ENCODE results near the gene CACNA1E. TPM values are rescaled to one million over a fixed set of nuclear protein-coding genes. Genes with fewer than 3 reads are reported as not detected.

The CACNA1E gene
- total RNA-seq, 6 donors from 2014 or later = 0.17 to 1.4 (median 0.51) TPM

DNA sequence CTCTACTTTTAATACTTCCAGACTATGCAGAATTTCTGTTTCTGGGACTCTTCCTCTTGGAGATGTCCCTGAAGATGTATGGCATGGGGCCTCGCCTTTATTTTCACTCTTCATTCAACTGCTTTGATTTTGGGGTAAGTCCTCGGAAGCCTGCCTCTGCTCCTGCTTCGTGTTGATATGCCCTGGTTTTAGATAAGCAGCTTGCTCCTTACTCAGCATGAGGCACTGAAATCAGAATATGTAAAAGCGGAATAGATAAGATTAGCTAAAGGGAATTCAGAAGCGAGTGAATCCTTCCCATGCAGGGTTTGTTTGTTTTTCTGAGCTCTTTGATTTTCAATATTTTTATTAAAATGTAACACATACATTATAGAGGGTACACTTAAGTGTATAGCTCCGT, 234.7 kb downstream of the CACNA1E start:
- TF ChIP-seq POLR2AphosphoS5 (IDR thresholded peaks at IDR 0.05) (no peak), EP300 (IDR thresholded peaks at IDR 0.05) (no peak), POLR2A (IDR thresholded peaks at IDR 0.05) (no peak)
- TF ChIP-seq, protein P1, sequence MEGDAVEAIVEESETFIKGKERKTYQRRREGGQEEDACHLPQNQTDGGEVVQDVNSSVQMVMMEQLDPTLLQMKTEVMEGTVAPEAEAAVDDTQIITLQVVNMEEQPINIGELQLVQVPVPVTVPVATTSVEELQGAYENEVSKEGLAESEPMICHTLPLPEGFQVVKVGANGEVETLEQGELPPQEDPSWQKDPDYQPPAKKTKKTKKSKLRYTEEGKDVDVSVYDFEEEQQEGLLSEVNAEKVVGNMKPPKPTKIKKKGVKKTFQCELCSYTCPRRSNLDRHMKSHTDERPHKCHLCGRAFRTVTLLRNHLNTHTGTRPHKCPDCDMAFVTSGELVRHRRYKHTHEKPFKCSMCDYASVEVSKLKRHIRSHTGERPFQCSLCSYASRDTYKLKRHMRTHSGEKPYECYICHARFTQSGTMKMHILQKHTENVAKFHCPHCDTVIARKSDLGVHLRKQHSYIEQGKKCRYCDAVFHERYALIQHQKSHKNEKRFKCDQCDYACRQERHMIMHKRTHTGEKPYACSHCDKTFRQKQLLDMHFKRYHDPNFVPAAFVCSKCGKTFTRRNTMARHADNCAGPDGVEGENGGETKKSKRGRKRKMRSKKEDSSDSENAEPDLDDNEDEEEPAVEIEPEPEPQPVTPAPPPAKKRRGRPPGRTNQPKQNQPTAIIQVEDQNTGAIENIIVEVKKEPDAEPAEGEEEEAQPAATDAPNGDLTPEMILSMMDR (IDR thresholded peaks at IDR 0.05) = no peak
- Histone ChIP-seq H3K9me3 (no peaks in the 10 kb centered on the region), H3K4me3 (no peak overlapping the region), H3K27me3 (no peaks in the 10 kb centered on the region), H3K36me3 (no peaks in the 10 kb centered on the region), H3K27ac (no peak overlapping the region), H3K4me1 (no peaks in the 10 kb centered on the region)
- ATAC-seq (ENCODE audit: low FRiP score in 2 of 2) (no peak), DNase-seq (no peak)
- WGBS, 2 donors = 58 to 59% methylated on average over 6 of the region's 6 CpGs

DNA sequence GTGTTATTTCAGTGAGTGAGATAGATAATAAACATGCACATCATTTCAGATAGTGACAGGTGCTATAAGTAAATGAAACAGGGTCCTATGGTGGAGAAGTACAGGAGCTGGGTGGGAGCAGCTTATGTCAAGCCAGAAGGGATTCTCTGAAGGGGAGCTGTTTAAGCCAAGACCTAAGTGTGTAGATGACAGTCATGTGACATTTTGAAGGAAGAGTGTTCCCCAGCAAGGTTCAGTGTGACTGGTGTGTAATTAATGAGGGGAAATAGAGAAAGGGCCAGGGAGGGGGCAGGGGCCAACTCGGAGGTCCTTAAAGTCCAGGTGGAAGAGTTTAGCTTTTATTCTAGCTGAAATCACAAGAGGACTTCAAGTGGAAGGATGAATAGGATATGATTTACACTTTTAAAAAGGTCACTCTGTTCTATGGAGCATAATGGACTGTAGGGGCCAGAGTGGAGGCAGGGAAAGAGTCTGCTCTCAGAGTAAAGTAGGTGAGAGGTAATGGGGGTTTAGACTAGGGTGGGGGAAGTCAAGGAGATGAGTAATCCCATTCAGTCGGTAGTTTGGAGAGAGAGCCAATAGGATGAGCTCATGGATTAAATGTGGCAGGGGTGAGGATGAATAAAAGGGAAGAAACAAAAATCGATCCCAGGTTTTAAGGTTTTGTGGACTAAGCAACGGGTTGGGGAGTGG, 243.1 kb downstream of the CACNA1E start:
- Histone ChIP-seq H3K27ac (no peak overlapping the region), H3K4me3 (no peak overlapping the region), H3K4me1 (no peaks in the 10 kb centered on the region), H3K27me3 (no peaks in the 10 kb centered on the region), H3K9me3 (no peaks in the 10 kb centered on the region), H3K36me3 (no peaks in the 10 kb centered on the region)
- TF ChIP-seq POLR2A (IDR thresholded peaks at IDR 0.05) (no peak), EP300 (IDR thresholded peaks at IDR 0.05) (no peak), POLR2AphosphoS5 (IDR thresholded peaks at IDR 0.05) (no peak)
- TF ChIP-seq, protein P1 (IDR thresholded peaks at IDR 0.05) = no peak
- WGBS, 2 donors = 48 to 57% methylated on average over 4 of the region's 4 CpGs
- ATAC-seq (ENCODE audit: low FRiP score in 2 of 2) (no peak), DNase-seq (no peak)

DNA sequence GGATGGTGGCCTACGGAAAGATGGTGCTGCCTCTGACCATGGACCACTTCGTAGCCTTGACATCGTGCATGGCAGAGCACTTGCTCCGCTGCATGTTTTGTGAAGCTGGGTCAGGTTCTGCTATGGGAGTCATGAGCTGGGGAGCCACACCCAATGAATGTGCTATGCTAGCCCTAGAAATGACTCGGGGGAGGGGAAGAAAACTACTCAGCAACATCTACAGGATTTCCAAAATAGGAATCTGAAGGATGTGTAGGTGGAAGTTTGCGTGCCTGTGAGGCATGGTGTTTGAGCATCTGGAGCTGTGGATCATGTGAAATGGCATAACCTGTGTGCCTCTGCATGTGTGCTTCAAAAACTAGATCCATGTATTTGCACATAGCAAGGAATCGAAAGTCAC, 247.3 kb downstream of the CACNA1E start:
- Histone ChIP-seq H3K27ac (no peak overlapping the region), H3K4me3 (no peak overlapping the region), H3K36me3 (no peaks in the 10 kb centered on the region), H3K4me1 (no peaks in the 10 kb centered on the region), H3K27me3 (no peaks in the 10 kb centered on the region), H3K9me3 (no peaks in the 10 kb centered on the region)
- ATAC-seq (ENCODE audit: low FRiP score in 2 of 2) (no peak), DNase-seq (no peak)
- WGBS, 2 donors = 92% methylated on average over 7 of the region's 7 CpGs
- TF ChIP-seq, protein P1 (IDR thresholded peaks at IDR 0.05) = no peak
- no peak for TF ChIP-seq EP300 (IDR thresholded peaks at IDR 0.05)
- no peak for TF ChIP-seq POLR2A (IDR thresholded peaks at IDR 0.05)
- no peak for TF ChIP-seq POLR2AphosphoS5 (IDR thresholded peaks at IDR 0.05)

DNA sequence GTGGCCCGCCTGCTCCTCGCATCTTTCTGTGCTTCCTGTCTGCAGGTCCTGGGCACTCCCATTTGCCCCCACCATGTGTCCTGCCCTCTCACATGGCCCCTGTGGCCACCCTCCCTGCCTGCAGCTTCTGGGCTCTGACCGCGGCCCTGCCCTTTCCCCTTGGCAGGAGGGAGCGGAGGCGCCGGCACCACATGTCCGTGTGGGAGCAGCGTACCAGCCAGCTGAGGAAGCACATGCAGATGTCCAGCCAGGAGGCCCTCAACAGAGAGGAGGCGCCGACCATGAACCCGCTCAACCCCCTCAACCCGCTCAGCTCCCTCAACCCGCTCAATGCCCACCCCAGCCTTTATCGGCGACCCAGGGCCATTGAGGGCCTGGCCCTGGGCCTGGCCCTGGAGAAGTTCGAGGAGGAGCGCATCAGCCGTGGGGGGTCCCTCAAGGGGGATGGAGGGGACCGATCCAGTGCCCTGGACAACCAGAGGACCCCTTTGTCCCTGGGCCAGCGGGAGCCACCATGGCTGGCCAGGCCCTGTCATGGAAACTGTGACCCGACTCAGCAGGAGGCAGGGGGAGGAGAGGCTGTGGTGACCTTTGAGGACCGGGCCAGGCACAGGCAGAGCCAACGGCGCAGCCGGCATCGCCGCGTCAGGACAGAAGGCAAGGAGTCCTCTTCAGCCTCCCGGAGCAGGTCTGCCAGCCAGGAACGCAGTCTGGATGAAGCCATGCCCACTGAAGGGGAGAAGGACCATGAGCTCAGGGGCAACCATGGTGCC, 249.1 kb downstream of the CACNA1E start:
- DNase-seq (peak in 1 of 2 donors; percentile 82), ATAC-seq (ENCODE audit: low FRiP score in 2 of 2) (no peak)
- TF ChIP-seq POLR2AphosphoS5 (IDR thresholded peaks at IDR 0.05) = no peak
- no peak for TF ChIP-seq EP300 (IDR thresholded peaks at IDR 0.05)
- TF ChIP-seq POLR2A (IDR thresholded peaks at IDR 0.05) = no peak
- TF ChIP-seq, protein P1 (IDR thresholded peaks at IDR 0.05) = no peak
- H3K36me3 ChIP-seq = no peaks in the 10 kb centered on the region
- 94 to 95% methylated on average over 3 to 27 of the region's 31 CpGs for whole genome bisulfite sequencing, 2 donors
- H3K9me3 ChIP-seq = no peaks in the 10 kb centered on the region
- no peak overlapping the region for H3K4me3 ChIP-seq
- no peaks in the 10 kb centered on the region for H3K27me3 ChIP-seq
- no peaks in the 10 kb centered on the region for H3K4me1 ChIP-seq
- no peak overlapping the region for H3K27ac ChIP-seq
